GM21576 (cell line): ENCODE results near the gene DPP10.

Experiments
- ATAC-seq: cut with Tn5 transposase; IDR thresholded peaks from one replicate; pipeline ENCODE4 v1.9.1; 2021; ENCODE audit warnings: mild to moderate bottlenecking, moderate library complexity; ENCODE audit not compliant: unreplicated experiment

DPP10 gene

GRCh38 chr2:114789989-114790388 lies 347.5 kb downstream of the DPP10 start:
- ATAC-seq: no peak

- no peak for ATAC-seq
Measured at GRCh38 chr2:114797540-114797939, 355.1 kb downstream of the DPP10 start.

GRCh38 chr2:114797942-114798341 lies 355.5 kb downstream of the DPP10 start:
- no peak for ATAC-seq

- ATAC-seq: no peak
Measured at GRCh38 chr2:114800371-114800770, 357.9 kb downstream of the DPP10 start.

- no peak for ATAC-seq
Measured at GRCh38 chr2:114805195-114805594, 362.8 kb downstream of the DPP10 start.

- no peak for ATAC-seq
Measured at GRCh38 chr2:114810092-114810491, 367.7 kb downstream of the DPP10 start.

GRCh38 chr2:114812261-114812660 lies 369.8 kb downstream of the DPP10 start:
- ATAC-seq: no peak

GRCh38 chr2:114814355-114814754 lies 371.9 kb downstream of the DPP10 start:
- ATAC-seq: no peak

- no peak for ATAC-seq
Measured at GRCh38 chr2:114821055-114821454, 378.6 kb downstream of the DPP10 start.

- ATAC-seq: no peak
Measured at GRCh38 chr2:114843963-114844362, 401.5 kb downstream of the DPP10 start.

GRCh38 chr2:114857196-114857595 lies 414.8 kb downstream of the DPP10 start:
- no peak for ATAC-seq

- no peak for ATAC-seq
Measured at GRCh38 chr2:114859726-114860510, 417.5 kb downstream of the DPP10 start.

- ATAC-seq: no peak
Measured at GRCh38 chr2:114862243-114862642, 419.8 kb downstream of the DPP10 start.

GRCh38 chr2:114864901-114865300 lies 422.5 kb downstream of the DPP10 start:
- no peak for ATAC-seq

GRCh38 chr2:114880046-114880445 lies 437.6 kb downstream of the DPP10 start:
- ATAC-seq: no peak

- no peak for ATAC-seq
Measured at GRCh38 chr2:114919985-114920384, 477.5 kb downstream of the DPP10 start.

GRCh38 chr2:114922076-114922475 lies 479.6 kb downstream of the DPP10 start:
- no peak for ATAC-seq

GRCh38 chr2:114925296-114926255 lies 483.1 kb downstream of the DPP10 start:
- no peak for ATAC-seq

- ATAC-seq: no peak
Measured at GRCh38 chr2:114926303-114926702, 483.9 kb downstream of the DPP10 start.

- ATAC-seq: no peak
Measured at GRCh38 chr2:114929225-114929624, 486.8 kb downstream of the DPP10 start.

GRCh38 chr2:114933671-114934241 lies 491.3 kb downstream of the DPP10 start:
- no peak for ATAC-seq
